Breast epithelium (tissue), 4 donors: ENCODE measurements around the gene EGFLAM. TPM values are rescaled to one million over a fixed set of nuclear protein-coding genes. Genes with fewer than 3 reads are reported as not detected.

ENCODE experiments used
- DNase-seq, 2 donors: peaks; one replicate each; pipeline ENCODE4 v3.0.0-alpha.2; 2019; ENCODE audit warnings: low spot score in 2 of 2
- H3K27ac ChIP-seq, 2 donors: fragments of 200-600 bp; sonication (generic) in 1 of 2; one replicate each; pipeline ENCODE4 v1.5.1; 2016 to 2019; ENCODE audit warnings: mild to moderate bottlenecking in 1 of 2
- H3K27me3 ChIP-seq, 2 donors: fragments of 200-600 bp; sonication (generic) in 1 of 2; one replicate each; pipeline versions ENCODE4 v1.5.1 to v1.6.0; 2017 to 2019; ENCODE audit warnings: control low read depth in 1 of 2, mild to moderate bottlenecking in 1 of 2
- H3K36me3 ChIP-seq: fragments of 200-600 bp; one replicate; pipeline ENCODE4 v1.5.1; 2019
- H3K4me1 ChIP-seq, 2 donors: fragments of 200-600 bp; sonication (generic); one replicate each; pipeline ENCODE4 v1.5.1; 2016 to 2019; ENCODE audit warnings: control low read depth in 1 of 2
- H3K4me3 ChIP-seq, 3 donors: fragments of 200-600 bp; sonication (generic); 1 replicate in 2 of 3; 2 replicates in 1 of 3; pipeline ENCODE4 v1.5.1; 2016 to 2019; ENCODE audit warnings: mild to moderate bottlenecking in 3 of 3, moderate library complexity in 2 of 3
- H3K9me3 ChIP-seq, 2 donors: fragments of 200-600 bp; sonication (generic) in 1 of 2; one replicate each; pipeline ENCODE4 v1.5.1; 2016 to 2019; ENCODE audit warnings: control low read depth in 1 of 2
- POLR2A ChIP-seq: fragments of 450-650 bp; IDR thresholded peaks from one replicate; pipeline ENCODE4 v1.6.1; 2016; ENCODE audit warnings: antibody characterized with exemption, mild to moderate bottlenecking, moderate library complexity
- POLR2AphosphoS5 ChIP-seq, 3 donors: sonication (generic); formaldehyde crosslinking; IDR thresholded peaks; one replicate each; pipeline ENCODE4 v1.6.1; 2017; ENCODE audit warnings: antibody characterized with exemption in 3 of 3
- intact Hi-C: fragments of 100-400 bp; cut with DNase I; formaldehyde crosslinking; loops from one replicate; pipeline ENCODE4 v1.15.1; 2023; ENCODE audit warnings: low total_unique reads
- total RNA-seq, 3 donors: library from RNA; depleted of rRNA; stranded (reverse); fragments of >200 nt; gene quantifications; one replicate each; pipeline ENCODE4 v1.1.0, GENCODE V29; 2016
- TF ChIP-seq, protein P1 (sequence below), 3 donors: fragments of 450-650 bp; IDR thresholded peaks; one replicate each; pipeline ENCODE4 v1.5.1; 2016 to 2017; ENCODE audit warnings: antibody characterized with exemption in 3 of 3, mild to moderate bottlenecking in 3 of 3, moderate library complexity in 3 of 3

EGFLAM gene
- total RNA-seq, 3 donors from 2014 or later = 19.5 to 31.5 (median 30.5) TPM

DNA sequence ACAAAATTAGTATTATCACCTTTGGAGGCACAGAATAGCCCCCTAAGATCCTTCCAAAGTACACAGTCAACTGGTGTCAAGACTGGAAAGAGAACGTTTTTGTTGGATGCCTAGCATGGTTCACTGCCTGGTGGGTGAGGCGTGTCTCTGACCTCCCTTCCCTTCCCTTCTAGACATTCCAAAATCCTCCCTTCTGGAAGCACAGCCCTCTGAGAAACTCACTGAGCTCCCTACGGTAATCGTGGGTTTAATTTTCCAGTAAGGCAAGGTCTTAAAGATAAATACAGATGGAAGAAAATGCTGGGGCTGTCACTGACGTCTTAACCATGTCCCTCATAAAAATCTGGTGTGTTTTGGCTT is 159.3 kb downstream of the EGFLAM start:
- Histone ChIP-seq H3K27ac (no peak overlapping the region), H3K4me3 (no peak overlapping the region), H3K27me3 (no peaks in the 10 kb centered on the region), H3K36me3 (no peaks in the 10 kb centered on the region), H3K4me1 (no peaks in the 10 kb centered on the region), H3K9me3 (no peaks in the 10 kb centered on the region)
- intact Hi-C loops = no loop called here
- no peak for DNase-seq
- TF ChIP-seq POLR2AphosphoS5 (IDR thresholded peaks at IDR 0.05) (no peak), POLR2A (no peak)
- TF ChIP-seq, protein P1, sequence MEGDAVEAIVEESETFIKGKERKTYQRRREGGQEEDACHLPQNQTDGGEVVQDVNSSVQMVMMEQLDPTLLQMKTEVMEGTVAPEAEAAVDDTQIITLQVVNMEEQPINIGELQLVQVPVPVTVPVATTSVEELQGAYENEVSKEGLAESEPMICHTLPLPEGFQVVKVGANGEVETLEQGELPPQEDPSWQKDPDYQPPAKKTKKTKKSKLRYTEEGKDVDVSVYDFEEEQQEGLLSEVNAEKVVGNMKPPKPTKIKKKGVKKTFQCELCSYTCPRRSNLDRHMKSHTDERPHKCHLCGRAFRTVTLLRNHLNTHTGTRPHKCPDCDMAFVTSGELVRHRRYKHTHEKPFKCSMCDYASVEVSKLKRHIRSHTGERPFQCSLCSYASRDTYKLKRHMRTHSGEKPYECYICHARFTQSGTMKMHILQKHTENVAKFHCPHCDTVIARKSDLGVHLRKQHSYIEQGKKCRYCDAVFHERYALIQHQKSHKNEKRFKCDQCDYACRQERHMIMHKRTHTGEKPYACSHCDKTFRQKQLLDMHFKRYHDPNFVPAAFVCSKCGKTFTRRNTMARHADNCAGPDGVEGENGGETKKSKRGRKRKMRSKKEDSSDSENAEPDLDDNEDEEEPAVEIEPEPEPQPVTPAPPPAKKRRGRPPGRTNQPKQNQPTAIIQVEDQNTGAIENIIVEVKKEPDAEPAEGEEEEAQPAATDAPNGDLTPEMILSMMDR (IDR thresholded peaks at IDR 0.05) = no peak

DNA sequence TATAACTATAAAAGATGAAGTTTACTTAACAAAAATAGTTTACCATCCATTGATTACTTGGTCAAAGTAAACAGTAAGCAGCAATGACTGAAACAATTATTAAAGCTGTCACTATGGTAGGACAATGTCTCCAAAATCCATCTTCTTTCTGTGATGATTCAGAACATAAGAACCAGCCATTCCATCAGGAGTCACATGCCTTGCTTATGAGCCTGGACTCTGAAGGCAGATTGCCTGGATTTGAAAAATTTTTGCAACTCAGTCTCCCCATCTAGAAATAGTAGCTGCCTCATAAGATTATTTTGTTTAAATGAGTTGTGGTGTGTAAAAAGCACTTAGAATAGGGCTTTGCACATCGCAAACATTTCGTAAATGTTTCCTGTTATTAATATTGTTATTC is 161.9 kb downstream of the EGFLAM start:
- no peak for TF ChIP-seq POLR2AphosphoS5 (IDR thresholded peaks at IDR 0.05)
- no peak for TF ChIP-seq POLR2A
- TF ChIP-seq, protein P1 (IDR thresholded peaks at IDR 0.05) = no peak
- DNase-seq = no peak
- Histone ChIP-seq H3K36me3 (no peaks in the 10 kb centered on the region), H3K4me1 (no peaks in the 10 kb centered on the region), H3K27me3 (no peaks in the 10 kb centered on the region), H3K4me3 (no peak overlapping the region), H3K27ac (no peak overlapping the region), H3K9me3 (no peaks in the 10 kb centered on the region)
- intact Hi-C loops = no loop called here

- Histone ChIP-seq H3K9me3 (no peaks in the 10 kb centered on the region), H3K4me3 (no peak overlapping the region), H3K27me3 (no peaks in the 10 kb centered on the region), H3K36me3 (no peaks in the 10 kb centered on the region), H3K4me1 (no peaks in the 10 kb centered on the region), H3K27ac (no peak overlapping the region)
- intact Hi-C loops = no loop called here
- peak; percentile 29 to 59 for DNase-seq
- TF ChIP-seq POLR2A (no peak), POLR2AphosphoS5 (IDR thresholded peaks at IDR 0.05) (no peak)
- TF ChIP-seq, protein P1 (IDR thresholded peaks at IDR 0.05) = peak; percentile 14 to 70 (median 50)
Measured at GRCh38 chr5:38420691-38421390, 162.5 kb downstream of the EGFLAM start.

DNA sequence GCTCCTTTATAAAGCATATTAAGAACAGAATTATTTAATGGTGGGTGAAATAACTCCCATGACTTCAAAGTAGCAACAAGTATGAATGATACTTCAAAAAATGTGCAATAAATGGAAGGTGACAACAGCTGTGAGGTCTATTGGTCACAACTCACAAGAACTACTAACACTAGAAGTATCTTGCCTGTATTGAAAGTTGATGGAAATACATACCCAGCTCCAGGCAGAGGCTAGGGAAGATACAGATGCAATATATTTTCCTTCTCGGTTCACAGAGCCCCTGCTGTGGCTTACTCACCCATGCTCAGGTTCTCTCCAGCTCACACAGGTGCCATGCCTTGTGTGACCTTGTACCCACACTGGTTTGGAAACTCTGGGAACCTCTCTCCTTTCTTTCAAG is 164.3 kb downstream of the EGFLAM start:
- no peaks in the 10 kb centered on the region for H3K27me3 ChIP-seq
- H3K27ac ChIP-seq = no peak overlapping the region
- H3K9me3 ChIP-seq = no peaks in the 10 kb centered on the region
- no peak overlapping the region for H3K4me3 ChIP-seq
- H3K36me3 ChIP-seq = no peaks in the 10 kb centered on the region
- intact Hi-C loops = no loop called here
- TF ChIP-seq POLR2A (no peak), POLR2AphosphoS5 (IDR thresholded peaks at IDR 0.05) (no peak)
- TF ChIP-seq, protein P1 (IDR thresholded peaks at IDR 0.05) = no peak
- no peak for DNase-seq
- no peaks in the 10 kb centered on the region for H3K4me1 ChIP-seq

GRCh38 chr5:38423276-38424147 is 165.2 kb downstream of the EGFLAM start:
- intact Hi-C loops = no loop called here
- Histone ChIP-seq H3K4me3 (no peak overlapping the region), H3K27me3 (no peaks in the 10 kb centered on the region), H3K9me3 (no peaks in the 10 kb centered on the region), H3K36me3 (no peaks in the 10 kb centered on the region), H3K27ac (no peak overlapping the region), H3K4me1 (no peaks in the 10 kb centered on the region)
- TF ChIP-seq POLR2A (no peak), POLR2AphosphoS5 (IDR thresholded peaks at IDR 0.05) (no peak)
- TF ChIP-seq, protein P1 (IDR thresholded peaks at IDR 0.05) = no peak
- no peak for DNase-seq
